Measurements from ENCODE around the gene ICAM1. TPM values are rescaled to one million over a fixed set of nuclear protein-coding genes. Genes with fewer than 3 reads are reported as not detected.

The ICAM1 gene
- total and polyA plus RNA-seq, 10 of the 15 experiments (the other 5 are each of a cell fraction or from before 2014, with no cell fraction given): 7.6 to 115 (median 60.2) TPM

- intact Hi-C loops (cut with micrococcal nuclease; ENCODE audit: unreplicated experiment) (no loop called here), in situ Hi-C loops (cut with MboI) (loop anchor here (5.0 kb wide), 1 partner anchor 121 kb away; no protein-coding TSS in a partner anchor)
- TF ChIP-seq CREM (IDR thresholded peaks at IDR 0.05; ENCODE audit: low read depth) (no peak), RB1 (IDR thresholded peaks at IDR 0.05; ENCODE audit: borderline replicate concordance) (no peak), SIX5 (IDR thresholded peaks at IDR 0.05; ENCODE audit: low read depth, low read length, severe bottlenecking) (no peak), CBFB (IDR thresholded peaks at IDR 0.05; ENCODE audit: low read depth) (no peak), JUNB (IDR thresholded peaks at IDR 0.05) (no peak), RFX5 (IDR thresholded peaks at IDR 0.05; ENCODE audit: low read depth, low read length) (no peak), SUZ12 (IDR thresholded peaks at IDR 0.05; ENCODE audit: unreplicated experiment) (no peak), POLR2A (IDR thresholded peaks at IDR 0.05; ENCODE audit: low read depth, low read length) (no peak), SPI1 (IDR thresholded peaks at IDR 0.05; ENCODE audit: borderline replicate concordance, insufficient read depth, low read depth, low read length) (no peak), RUNX3 (IDR thresholded peaks at IDR 0.05; ENCODE audit: low read length) (no peak), LARP7 (IDR thresholded peaks at IDR 0.05) (no peak), POU2F2 (IDR thresholded peaks at IDR 0.05; ENCODE audit: borderline replicate concordance, low read depth, low read length) (no peak), ZSCAN29 (IDR thresholded peaks at IDR 0.05) (no peak), MXI1 (IDR thresholded peaks at IDR 0.05; ENCODE audit: low read depth, low read length) (no peak), E4F1 (IDR thresholded peaks at IDR 0.05; ENCODE audit: borderline replicate concordance, partially characterized antibody) (no peak), HDAC2 (IDR thresholded peaks at IDR 0.05) (no peak), ZNF687 (IDR thresholded peaks at IDR 0.05) (no peak), FOXK2 (IDR thresholded peaks at IDR 0.05) (no peak), RBBP5 (conservative IDR thresholded peaks at IDR 0.05) (no peak)
- no peak overlapping the region for H3K4me2 ChIP-seq (ENCODE audit: control insufficient read depth, insufficient read depth)
- no peaks in the 10 kb centered on the region; the same call in 1 of the 2 replicates for H3K4me1 ChIP-seq (ENCODE audit: control insufficient read depth, insufficient read depth, low read length)
- H3K9me3 ChIP-seq (replicated peaks; ENCODE audit: control insufficient read depth, insufficient read depth, low read length): no peaks in the 10 kb centered on the region
- ChIA-PET POLR2A (interaction anchor here (0.6 to 2.7 kb wide), 4 partner anchors 16 to 149 kb away, joined by 3 to 13 read pairs (median 4); no protein-coding TSS in a partner anchor), CTCF (interaction anchor here (1.3 to 11.2 kb wide), 6 partner anchors 7 to 154 kb away, joined by 3 to 370 read pairs (median 47); partner anchors contain the start of gene TYK2), SMC1A (ENCODE audit: uncharacterized antibody, unreplicated experiment) (interaction anchor here (0.9 to 8.5 kb wide), 2 partner anchors 120 to 125 kb away, joined by 4 to 158 read pairs; no protein-coding TSS in a partner anchor), RAD21 (ENCODE audit: unreplicated experiment) (interaction anchor here (0.7 to 1.5 kb wide), 5 partner anchors 15 to 126 kb away, joined by 3 to 4 read pairs (median 4); partner anchors contain the start of genes MRPL4 and TYK2)
- no peak for ATAC-seq
- H4K20me1 ChIP-seq (ENCODE audit: control insufficient read depth, insufficient read depth): no peaks in the 10 kb centered on the region
- BruUV-seq (replicated peaks): no TSS peak
- H3K79me2 ChIP-seq (ENCODE audit: control insufficient read depth, insufficient read depth, low read length): peaks cover 19% of the 10 kb centered on the region
- H3K9ac ChIP-seq (ENCODE audit: control insufficient read depth, insufficient read depth, low read length): no peak overlapping the region
- WGBS (ENCODE audit: insufficient coverage, insufficient replicate concordance, low lambda C conversion rate, missing lambda C conversion rate): 92% methylated on average over 7 of the region's 7 CpGs
- DNase-seq (ENCODE audit: low read depth, low spot score): no peak
- no peak overlapping the region for H3K4me3 ChIP-seq
- no peak for FAIRE-seq
- H3K36me3 ChIP-seq (ENCODE audit: control insufficient read depth in 2 of 2, insufficient read depth in 2 of 2, low read length in 1 of 2): no peaks in the 10 kb centered on the region
- no peak overlapping the region for H2AFZ ChIP-seq (ENCODE audit: control insufficient read depth, low read depth, low read length)
- no peak overlapping the region for H3K27ac ChIP-seq (ENCODE audit: control insufficient read depth, insufficient read depth)
- no peaks in the 10 kb centered on the region for H3K27me3 ChIP-seq (replicated peaks in 1 of 2; ENCODE audit: control insufficient read depth in 2 of 2, insufficient read depth in 2 of 2, low read length in 1 of 2)
Measured at GRCh38 chr19:10266706-10267105, 4.2 kb upstream of the ICAM1 start.

Measured in GM12878 (cell line).